Measurements from ENCODE around the gene MSANTD3. TPM values are rescaled to one million over a fixed set of nuclear protein-coding genes. Genes with fewer than 3 reads are reported as not detected.
A peak's percentile ranks its signal among the peaks of the same experiment; 100 is the strongest.

Gene MSANTD3
- total RNA-seq, 1 experiment from 2014 or later: 35.7 TPM

GRCh38 chr9:100499460-100499859 lies 72.5 kb downstream of the MSANTD3 start:
- no peaks in the 10 kb centered on the region for H3K9me3 ChIP-seq (ENCODE audit: control insufficient read depth, low read depth, low read length)

More at GRCh38 chr9:100499460-100499859, 72.5 kb downstream of the MSANTD3 start:
- Histone ChIP-seq H2BK20ac (ENCODE audit: low read depth, low read length, poor library complexity, severe bottlenecking) (no peak overlapping the region), H2AK5ac (ENCODE audit: insufficient read length, low read length) (no peak overlapping the region), H3K4me1 (ENCODE audit: insufficient read depth, low read length) (peaks cover 2% of the 10 kb centered on the region), H3K27ac (ENCODE audit: insufficient read length, low read depth, low read length) (no peak overlapping the region), H3K23ac (ENCODE audit: insufficient read length, low read depth, low read length) (no peak overlapping the region), H2BK12ac (ENCODE audit: insufficient read length, low read depth, low read length) (no peak overlapping the region), H4K8ac (replicated peaks; ENCODE audit: insufficient read length, low read depth, low read length) (no peak overlapping the region), H4K91ac (ENCODE audit: insufficient read length, low read depth, low read length) (no peak overlapping the region), H3T11ph (ENCODE audit: low read length) (no peak overlapping the region), H2BK15ac (ENCODE audit: low read depth, low read length) (no peak overlapping the region), H3K14ac (ENCODE audit: insufficient read depth, low read length) (no peak overlapping the region), H4K20me1 (ENCODE audit: control insufficient read depth, insufficient read depth, insufficient read length) (no peaks in the 10 kb centered on the region), H3K79me1 (ENCODE audit: insufficient read depth, low read depth, low read length, poor library complexity, severe bottlenecking) (no peaks in the 10 kb centered on the region), H3K56ac (ENCODE audit: insufficient read length, low read depth, low read length) (no peak overlapping the region), H3K79me2 (ENCODE audit: insufficient read depth, low read length) (peaks cover 9% of the 10 kb centered on the region; the same call in 1 of the 2 replicates), H3K4ac (ENCODE audit: low read depth, low read length) (no peak overlapping the region), H4K5ac (ENCODE audit: insufficient read length, low read depth, low read length) (no peak overlapping the region), H2AFZ (ENCODE audit: low read length) (no peak overlapping the region), H3K18ac (ENCODE audit: insufficient read length, low read depth, low read length) (no peak overlapping the region), H3K27me3 (ENCODE audit: insufficient read depth, low read length) (no peaks in the 10 kb centered on the region), H3K23me2 (ENCODE audit: insufficient read length, low read depth, low read length, poor library complexity, severe bottlenecking) (no peaks in the 10 kb centered on the region), H2BK5ac (ENCODE audit: insufficient read length, low read length) (no peak overlapping the region), H2BK120ac (ENCODE audit: low read depth, low read length, poor library complexity, severe bottlenecking) (no peak overlapping the region), H3K4me2 (ENCODE audit: insufficient read depth, insufficient read length, low read length) (no peak overlapping the region), H3K9ac (ENCODE audit: extremely low read depth, insufficient read length, low read length) (no peak overlapping the region)
- Mint-ChIP-seq H3K9me3 (no peaks in the 10 kb centered on the region), H3K4me3 (no peak overlapping the region), H3K27ac (peak overlapping the region in 1 of 3 experiments; percentile 76; a peak in 2 of 7 replicates), H3K4me1 (peaks cover 15 to 26% of the 10 kb centered on the region in 2 experiments), H3K27me3 (ENCODE audit: low read depth) (no peaks in the 10 kb centered on the region), H3K36me3 (ENCODE audit: insufficient read depth in 1 of 3, low read depth in 3 of 3) (peaks cover 20 to 45% (median 26%) of the 10 kb centered on the region in 3 experiments; a peak in 6 of 7 replicates)
- DNase-seq: no peak
- TF ChIP-seq, protein P1, sequence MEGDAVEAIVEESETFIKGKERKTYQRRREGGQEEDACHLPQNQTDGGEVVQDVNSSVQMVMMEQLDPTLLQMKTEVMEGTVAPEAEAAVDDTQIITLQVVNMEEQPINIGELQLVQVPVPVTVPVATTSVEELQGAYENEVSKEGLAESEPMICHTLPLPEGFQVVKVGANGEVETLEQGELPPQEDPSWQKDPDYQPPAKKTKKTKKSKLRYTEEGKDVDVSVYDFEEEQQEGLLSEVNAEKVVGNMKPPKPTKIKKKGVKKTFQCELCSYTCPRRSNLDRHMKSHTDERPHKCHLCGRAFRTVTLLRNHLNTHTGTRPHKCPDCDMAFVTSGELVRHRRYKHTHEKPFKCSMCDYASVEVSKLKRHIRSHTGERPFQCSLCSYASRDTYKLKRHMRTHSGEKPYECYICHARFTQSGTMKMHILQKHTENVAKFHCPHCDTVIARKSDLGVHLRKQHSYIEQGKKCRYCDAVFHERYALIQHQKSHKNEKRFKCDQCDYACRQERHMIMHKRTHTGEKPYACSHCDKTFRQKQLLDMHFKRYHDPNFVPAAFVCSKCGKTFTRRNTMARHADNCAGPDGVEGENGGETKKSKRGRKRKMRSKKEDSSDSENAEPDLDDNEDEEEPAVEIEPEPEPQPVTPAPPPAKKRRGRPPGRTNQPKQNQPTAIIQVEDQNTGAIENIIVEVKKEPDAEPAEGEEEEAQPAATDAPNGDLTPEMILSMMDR (conservative IDR thresholded peaks at IDR 0.05): no peak
- WGBS (ENCODE audit: extremely low coverage, insufficient read length, low lambda C conversion rate): no CpG with 5 or more reads among the region's 4 CpGs
